Esophagus squamous epithelium (tissue), 4 donors: Measurements from ENCODE around the gene MYZAP.

ENCODE experiments used
- CTCF ChIP-seq, 6 experiments: fragments of 450-650 bp in 4 of 6; fragments of 200-600 bp in 2 of 6; sonication (generic) in 2 of 6; IDR thresholded peaks; one replicate each; pipeline ENCODE4 v1.5.1; 2016 to 2019; ENCODE audit warnings: antibody characterized with exemption in 6 of 6, mild to moderate bottlenecking in 4 of 6, moderate library complexity in 4 of 6
- POLR2A ChIP-seq, 4 donors: fragments of 450-650 bp; IDR thresholded peaks; one replicate each; pipeline ENCODE4 v1.6.1; 2017; ENCODE audit warnings: antibody characterized with exemption in 4 of 4, mild to moderate bottlenecking in 4 of 4, moderate library complexity in 3 of 4

- TF ChIP-seq POLR2A (IDR thresholded peaks at IDR 0.05) (no peak), CTCF (IDR thresholded peaks at IDR 0.05) (no peak)
Measured at GRCh38 chr15:57551715-57552677, 39.7 kb upstream of the MYZAP start.
